NCI-H2081 (cell line): ENCODE results near the gene CAMK2B.
A peak's percentile ranks its signal among the peaks of the same experiment; 100 is the strongest.
"Not testable (repeated sequence)": the region's sequence is repeated elsewhere in the genome, so short reads cannot be mapped to it uniquely, and the experiment has no call there.

Experiments used
- DNase-seq, 2 experiments: peaks; one replicate each; lab custom pipeline; 2025; lab: John Stamatoyannopoulos, UW

The CAMK2B gene

DNA sequence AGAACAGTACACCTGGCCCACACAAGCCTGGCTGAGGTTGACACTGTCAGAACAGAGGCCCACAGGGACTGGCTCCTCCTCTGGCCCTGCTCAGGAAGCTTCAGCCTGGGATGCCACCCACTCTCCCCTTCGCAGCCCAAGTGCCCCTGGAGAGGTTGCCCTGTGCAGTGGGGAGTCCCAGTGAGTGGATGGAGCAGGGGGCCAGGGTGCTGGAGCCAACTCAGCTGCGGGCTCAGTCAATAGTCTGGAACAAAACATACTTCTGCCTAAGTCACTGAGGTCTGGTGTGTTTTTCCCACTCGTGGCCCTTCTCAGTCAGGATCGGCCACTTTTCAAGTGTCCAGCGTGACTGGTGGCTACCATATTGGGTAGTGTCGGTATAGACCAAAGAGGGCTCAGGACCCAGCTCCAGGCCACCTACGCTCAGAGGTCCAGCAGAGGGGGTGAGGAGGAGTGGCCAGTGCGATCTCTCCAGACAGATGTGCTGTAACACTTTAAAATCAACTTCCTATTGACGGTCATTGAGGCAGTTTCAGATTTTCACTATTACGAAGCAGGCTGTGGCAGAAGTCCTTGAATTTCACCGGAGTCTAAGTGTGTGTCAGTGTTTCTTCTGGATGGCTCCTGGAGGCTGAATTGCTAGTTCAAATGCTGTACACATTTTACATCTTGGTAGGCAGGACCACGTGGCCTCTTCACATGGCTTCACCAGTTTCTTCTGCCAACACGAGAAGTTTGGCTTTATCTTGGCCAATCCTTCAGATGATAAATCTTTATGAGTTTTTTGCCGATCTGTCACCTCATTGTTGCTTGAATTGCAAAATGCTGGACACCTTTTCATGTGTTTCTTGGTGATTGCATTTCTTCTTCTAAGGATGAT lies 135.2 kb downstream of the CAMK2B start:
- DNase-seq: no peak

DNA sequence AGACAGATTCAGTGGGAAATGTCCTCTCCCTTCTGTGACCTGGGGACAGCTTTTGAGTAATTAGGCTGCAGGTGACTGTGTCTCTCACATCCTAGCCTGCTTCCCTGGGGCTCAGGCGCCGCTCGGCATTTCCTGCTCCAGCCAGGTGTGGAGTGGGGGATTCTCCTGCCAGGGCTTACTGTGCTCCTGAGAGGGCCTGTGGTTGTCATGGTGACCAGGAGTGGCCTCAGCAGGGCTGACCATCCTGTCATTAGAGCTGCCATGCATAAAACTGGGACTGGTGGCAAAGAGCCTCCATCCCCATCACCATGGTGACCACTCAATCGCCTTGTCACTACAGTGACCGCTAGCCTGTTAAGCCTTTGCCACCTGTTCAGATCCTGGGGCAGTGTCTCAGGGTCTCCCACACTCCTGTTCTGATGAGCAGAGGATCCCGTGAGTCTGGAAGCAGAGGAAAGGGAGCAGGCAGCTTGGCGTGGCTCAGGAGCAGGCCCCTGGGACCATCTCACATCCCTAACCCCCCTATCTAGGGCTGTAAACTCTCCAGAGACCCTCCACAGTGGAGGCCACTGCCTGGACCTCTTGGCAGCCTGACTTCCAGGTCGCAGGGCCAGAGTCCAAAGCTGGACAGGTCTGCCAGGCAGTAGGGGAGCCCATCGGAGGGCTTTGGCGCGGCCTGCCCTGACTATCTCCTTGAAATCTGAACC lies 136.0 kb downstream of the CAMK2B start, which contains the start of gene GCK:
Gene GCK (minus strand): TSS at position 154 of the 707 bp plus-strand sequence. CDS start 486 bp downstream, outside the sequence.
- peak; percentile 51 to 88 for DNase-seq

DNA sequence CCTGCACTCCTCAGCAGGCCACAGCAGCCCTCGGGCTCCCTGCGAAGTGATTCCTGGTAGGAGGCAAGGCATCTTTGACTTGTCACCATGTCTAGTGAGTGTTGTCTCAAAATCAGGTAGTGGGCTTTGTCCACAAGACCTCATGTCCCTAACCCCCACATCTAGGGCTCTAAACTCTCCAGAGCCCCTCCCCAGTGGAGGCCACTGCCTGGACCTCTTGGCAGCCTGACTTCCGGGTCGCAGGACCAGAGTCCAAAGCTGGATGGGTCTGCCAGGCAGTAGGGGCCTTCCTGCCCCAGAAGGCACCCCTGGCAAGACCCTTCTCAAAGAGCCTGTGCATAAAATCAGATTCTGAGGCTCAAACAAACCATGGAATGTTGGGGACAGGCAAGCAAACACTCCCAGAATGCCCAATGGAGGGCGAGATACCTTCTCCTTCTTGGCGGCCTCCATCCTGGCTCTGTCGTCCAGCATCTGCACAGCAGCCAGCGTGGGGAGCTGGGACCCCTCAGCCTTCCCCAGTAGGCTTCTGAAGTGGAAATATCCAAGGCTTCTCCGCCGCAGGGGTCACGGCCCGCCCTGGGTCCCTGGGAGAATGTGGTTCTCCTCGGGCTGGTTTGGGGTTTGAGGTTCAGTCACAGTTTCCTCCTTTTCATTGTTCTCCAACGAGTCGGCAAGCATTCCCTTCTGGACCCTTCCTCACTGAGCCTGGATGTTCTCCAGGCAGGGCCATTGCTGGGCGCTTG lies 136.7 kb downstream of the CAMK2B start:
- no peak for DNase-seq

DNA sequence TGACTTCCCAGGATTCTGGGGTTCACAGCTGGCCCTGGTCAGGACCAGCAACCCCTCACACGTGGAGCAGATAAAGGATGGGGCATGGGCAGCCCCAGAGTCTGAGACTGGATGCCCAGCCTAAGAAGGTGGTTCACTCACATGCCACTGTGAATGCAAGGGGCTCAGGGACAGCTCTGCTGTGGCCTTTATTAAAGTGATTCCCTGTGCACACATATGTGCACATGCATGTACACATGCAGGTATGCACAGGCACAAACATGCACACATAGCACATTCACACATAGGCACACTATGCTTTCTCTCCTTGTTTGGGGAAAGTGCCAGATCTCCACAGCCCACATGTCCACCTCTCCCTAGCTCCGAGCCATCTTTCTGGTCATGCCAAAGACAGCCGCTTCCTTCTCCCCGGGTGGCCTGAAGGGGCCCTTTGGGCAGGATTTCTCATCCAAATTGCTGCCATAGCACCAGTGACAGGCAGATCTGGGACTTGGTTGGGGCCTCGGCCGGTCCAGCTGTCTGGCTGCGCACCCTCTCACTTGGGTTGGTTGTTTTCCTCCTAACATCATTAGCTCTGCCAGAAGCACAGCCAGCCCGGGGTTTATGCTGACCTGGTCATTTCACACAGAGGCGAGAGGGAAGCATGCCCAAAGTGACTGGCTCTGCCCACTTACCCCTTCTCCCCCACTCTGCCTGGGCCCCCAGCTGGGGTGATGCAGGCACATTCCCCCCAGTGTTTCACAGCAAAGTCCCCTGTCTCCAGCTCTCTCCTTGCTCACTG lies 137.6 kb downstream of the CAMK2B start:
- DNase-seq: no peak

DNA sequence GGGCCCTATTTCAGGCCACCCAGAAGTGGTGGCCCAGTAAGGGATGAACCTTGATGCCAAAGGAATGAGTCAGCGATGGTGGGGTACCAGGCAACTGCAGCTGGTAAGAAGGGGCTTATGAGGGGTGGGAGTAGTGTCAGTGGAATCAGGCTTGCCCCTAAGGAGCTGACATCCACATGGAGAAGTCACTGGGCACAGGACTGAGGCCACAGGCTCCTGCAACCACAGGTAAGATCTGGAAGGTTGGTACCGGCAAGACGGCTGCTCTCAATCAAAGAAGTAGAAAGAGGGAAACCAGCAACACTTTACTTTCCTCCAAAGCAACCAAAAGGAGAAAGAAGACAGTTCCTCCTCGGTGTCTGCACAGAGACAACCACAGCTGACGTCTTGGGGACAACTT lies 138.7 kb downstream of the CAMK2B start:
- DNase-seq: no peak

DNA sequence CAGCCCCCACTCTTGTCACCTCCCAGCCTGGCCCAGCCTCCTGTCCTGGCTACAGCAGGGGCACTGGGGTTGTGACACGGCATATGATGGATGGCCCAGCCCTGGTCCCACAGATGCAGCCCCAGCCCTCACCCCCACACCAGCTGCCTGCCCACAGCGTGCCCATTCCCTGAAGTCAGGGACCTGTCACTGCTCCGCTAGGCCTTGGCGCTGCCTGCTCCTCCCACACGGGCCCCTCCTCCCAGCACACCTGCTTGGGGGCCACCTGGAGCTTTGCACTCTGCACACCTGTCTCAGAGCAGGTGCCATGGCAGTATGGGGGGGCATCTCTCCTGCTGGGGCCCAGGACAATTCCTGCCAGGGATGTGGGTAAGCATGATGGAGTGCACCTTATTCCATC lies 139.7 kb downstream of the CAMK2B start:
- DNase-seq: peak in 1 of 2 experiments; percentile 68

DNA sequence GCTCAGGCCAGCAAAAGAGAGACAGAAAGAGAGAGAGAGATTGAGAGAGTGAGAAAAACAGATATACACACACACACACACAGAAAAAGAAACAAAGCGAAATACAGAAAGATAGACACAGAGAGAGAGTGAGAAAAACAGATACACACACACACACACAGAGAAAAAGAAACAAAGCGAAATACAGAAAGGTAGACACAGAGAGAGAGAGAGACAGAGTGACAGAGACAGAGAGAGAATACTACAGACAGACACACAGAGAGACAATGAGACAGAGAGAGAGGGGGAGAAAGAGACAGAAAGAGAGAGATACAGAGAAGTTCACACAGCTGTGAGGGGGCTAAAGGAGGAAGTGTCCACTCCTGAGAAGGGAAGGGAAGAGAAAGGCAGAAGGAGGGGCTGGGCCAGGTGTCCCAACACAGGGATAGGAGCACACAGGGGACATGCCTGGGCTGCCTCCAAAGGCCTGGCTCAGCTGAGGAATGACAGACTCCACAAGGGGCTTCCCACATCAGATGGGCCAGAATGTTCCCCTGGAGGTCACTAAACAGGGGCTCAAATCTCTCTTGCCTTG lies 140.4 kb downstream of the CAMK2B start:
- no peak for DNase-seq

DNA sequence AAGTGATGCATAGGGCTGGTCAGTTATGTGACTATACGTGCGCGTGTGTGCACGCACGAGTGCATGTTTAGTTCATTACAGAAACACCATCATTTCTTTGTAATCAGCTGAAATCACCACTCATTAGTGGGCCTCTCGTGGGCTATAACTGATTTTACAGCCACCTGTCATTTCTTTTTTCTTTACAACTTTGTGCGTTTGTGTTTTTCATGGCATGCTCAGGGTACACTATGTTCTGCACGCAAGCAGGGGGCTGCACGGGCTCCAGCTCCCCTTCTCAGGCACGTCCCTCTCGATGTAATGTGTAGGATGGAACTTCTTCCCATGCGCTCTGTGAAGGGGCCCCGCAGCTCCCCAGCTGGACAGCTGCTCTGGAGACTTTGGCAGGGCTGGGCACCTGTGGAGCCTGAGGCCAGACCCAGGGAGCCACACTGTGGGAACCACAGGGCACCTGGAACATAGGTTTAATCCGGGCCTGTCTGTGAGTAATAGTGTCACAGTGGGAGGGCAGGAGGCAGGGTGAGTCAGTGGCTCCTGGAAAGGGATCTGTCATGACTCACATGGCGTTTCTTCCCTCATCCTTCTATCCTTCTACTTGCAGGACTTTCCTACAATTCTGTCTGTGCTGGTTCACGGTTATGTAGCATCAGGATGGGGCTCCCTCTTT lies 141.1 kb downstream of the CAMK2B start:
- DNase-seq: peak; percentile 40 to 78

DNA sequence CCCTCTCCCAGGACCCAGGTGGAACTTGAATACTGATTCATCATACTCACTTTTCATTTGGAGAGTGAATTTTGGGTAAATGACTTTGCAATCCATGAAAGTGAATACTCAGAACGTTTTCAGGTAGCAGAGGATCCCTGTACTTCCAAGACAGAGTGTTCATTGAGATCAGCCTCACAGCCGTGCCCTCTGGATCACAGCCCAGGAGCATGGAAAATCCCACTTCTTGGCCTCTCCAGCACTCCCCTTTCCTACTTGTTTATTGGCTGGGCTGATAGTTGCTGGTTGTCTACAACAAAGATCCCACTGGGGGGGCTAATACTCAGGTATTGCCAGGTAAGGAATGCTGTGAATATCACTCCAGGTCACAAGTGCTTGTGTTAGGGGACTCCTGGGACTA lies 142.0 kb downstream of the CAMK2B start:
- DNase-seq: no peak

DNA sequence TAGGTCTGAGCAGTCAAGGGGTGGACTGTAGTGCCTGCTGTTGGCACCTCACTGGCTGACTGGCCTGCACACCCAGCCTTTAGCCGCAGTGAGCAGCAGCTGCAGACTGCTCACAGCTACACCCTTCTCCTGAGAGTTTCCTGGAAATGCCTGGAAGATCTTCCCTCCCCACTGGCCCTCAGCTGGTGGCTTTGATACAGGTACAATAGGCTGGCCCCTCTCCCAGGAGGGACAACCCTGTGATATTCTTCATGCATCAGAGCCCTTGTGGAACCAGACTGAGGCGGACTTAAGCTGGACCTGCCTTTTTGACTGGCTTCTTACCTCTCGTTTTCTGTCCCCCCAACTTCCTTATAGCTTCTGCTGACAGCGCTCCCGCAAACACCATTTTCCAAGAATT lies 142.6 kb downstream of the CAMK2B start:
- DNase-seq: no peak

DNA sequence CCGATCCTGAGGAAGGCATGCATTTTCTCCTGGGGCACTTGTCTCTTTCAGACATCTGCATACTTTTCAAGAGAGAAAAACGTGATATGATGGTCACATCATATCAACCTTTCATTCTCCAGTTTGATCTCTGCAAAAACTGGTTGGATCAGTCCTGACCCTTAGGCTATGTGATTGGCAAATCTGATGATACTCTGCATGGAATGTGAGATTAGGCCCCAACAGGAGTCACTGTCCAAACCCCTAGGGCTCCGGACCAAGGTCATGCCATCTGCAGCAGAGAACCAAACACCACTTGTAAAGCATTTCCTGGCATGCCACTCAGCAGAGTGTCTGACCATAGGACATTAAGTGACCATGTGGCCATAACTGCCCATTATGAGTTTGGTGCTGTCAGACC lies 144.8 kb downstream of the CAMK2B start:
- no peak for DNase-seq

DNA sequence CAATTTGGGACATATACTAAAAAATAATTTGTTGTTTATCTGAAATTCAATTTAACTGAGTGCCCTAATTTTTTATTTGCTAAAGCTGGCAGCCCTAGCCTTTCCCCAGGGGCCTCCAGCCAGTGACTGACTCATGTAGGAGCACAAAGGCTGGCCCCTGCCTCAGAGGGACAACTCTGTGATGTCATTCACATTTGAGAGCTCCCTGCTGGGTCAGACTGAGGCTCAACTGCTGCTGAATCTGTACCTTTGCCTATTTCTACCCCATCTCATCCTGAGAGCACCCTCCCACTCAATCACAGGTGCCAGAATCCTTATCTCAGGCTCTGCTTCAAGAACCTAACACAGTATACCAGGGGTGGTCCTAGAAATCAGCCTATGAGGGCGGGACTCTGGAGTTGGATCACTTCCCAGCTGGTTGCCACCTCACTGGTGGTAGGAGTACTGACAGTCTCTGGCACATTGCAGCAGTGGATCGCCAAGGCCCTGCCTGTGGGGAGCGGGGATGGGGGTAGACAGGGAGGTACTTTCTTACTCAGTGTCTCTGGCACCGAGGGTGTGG lies 147.7 kb downstream of the CAMK2B start:
- no peak for DNase-seq

DNA sequence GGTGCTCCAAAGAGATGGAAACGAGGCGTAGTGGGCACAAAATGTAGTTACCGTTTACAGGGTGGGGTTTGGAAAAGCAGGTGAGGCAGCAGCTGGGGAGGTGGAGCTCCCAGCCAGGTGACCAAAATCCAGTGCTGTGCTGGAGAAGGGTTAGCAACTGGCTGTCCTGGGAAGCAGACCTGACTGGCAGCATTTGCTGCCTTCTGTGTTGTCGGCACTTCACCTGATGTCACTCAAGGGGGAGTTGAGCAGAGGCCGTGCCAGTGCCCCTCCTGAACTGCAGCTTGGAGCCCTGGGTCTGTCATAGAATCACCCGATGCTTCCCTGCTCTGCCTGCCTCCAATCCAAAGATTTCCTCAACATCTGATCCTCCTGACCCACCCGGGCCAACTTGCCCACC lies 148.9 kb downstream of the CAMK2B start:
- no peak for DNase-seq

DNA sequence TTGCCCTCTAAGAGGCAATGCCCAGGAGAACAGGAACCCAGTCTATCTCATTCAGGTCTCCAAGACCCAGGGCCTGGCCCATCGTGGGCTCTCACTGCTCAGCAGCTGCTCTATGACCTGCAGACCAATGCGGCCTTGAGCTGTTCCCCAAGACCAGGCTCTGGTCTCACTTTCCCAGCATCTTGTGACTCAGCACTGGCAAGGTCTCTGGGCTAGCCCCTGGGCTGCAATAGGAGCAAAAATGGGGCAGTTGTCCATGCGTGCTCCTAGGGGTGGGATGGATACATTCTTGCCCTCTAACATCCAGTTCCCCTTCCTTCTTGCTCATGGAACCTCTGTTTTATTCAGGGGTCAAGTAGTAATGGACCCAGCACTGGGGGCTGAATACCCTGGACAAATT lies 149.7 kb downstream of the CAMK2B start:
- no peak for DNase-seq

DNA sequence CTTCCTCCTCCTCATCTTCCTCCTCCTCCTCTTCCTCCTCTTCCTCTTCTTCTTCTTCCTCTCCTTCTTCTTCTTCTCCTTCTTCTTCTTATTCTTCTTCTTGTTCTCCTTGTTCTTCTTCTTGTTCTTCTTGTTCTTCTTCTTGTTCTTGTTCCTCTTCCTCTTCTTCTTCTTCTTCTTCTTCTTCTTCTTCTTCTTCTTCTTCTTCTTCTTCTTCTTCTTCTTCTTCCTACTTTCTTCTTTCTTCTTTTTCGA lies 150.8 kb downstream of the CAMK2B start:
- not testable (repeated sequence) for DNase-seq

DNA sequence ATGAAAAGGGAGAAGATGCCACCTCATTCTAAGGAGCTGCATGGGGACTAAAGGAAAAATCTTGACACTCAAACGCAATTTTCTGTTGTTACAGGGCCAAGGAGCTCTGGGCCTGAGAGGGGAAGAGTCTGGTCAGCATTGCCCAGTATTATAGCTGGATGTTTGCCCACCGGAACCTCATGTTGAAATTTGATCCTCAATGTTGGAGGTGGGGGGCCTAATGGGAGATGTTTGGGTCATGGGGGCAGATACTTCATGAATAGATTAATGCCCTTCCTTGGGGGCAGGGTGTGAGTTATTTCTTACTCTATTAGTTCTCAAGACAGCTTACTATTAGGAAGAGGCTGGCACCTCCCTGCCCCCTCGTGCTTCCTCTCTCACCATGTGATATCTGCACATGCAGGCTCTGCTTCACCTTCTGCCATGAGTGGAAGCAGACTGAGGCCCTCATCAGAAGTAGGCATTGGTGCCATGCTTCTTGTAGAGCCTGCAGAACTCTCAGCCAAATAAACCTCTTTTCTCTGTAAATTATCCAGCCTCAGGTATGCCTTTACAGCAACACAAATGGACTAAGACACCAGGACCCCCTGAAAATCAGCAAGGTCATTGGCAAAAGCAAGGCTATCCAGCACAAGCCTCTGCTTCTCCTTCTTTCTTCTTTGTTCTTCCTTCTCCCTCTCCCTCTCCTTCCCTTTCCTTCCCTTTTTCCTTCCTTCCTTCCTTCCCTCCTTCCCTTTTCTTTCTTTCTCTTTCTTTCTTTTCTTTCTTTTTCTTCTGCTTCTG lies 151.3 kb downstream of the CAMK2B start:
- DNase-seq: no peak

DNA sequence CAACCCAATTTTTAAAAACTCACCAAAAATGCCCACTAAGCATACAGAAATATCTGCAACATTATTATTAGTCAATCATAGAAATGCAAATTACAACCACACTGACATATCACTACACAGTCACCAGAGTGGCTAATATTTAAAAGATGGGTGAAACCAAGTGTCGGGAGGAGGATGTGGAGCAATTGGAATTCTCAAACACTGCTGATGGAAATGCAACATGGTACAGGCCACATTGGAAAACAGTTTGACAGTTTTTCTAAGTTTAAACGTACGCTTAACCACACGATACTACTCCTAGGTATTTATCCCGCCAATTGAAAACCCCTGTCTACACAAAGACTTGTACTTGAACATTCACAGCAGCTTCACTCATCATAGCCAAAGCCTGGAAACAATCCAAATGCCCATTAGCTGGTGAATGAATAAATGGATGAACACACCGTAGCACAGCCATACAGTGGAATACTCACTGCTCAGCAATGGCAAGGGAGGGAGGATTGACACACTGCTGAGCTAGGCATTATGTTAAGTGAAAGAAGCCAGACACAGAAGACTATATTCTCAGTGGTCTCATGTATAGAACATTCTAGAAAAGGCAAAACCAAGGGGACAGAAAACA lies 152.5 kb downstream of the CAMK2B start:
- DNase-seq: peak; percentile 7 to 71

DNA sequence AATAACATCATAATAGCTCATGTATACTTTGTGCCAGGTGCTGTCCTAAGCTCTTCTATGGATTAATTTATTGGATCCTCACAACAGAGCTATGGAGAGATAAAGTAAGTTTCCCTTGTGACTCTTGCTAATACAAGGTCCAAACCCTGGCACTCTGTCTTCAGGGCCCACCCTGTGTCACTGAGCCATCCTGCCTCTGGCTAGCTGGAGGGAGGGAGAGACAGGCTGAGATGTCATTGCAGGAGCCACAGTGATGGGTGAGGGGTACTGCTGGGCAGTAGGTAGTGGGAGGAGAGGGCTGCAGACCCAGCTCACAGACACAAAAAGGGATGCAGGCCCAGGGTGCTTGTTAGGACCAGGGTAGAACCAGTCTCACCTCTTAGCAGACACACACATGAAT lies 153.0 kb downstream of the CAMK2B start:
- no peak for DNase-seq

DNA sequence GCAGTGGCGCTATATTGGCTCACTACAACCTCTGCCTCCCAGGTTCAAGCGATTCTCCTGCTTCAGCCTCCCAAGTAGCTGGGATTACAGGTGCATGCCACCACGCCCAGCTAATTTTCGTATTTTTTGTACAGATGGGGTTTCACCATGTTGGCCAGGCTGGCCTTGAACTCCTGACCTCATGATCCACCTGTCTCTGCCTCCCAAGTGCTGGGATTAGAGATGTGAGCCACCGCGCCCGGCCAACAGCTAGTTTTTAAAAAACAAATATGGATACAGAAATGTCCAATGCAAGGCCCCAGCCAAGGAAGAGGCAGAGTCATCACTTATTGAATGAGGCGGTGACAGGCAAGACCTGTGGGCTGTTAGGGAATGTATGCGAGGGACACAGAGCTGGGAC lies 153.5 kb downstream of the CAMK2B start:
- DNase-seq: not testable (repeated sequence)

DNA sequence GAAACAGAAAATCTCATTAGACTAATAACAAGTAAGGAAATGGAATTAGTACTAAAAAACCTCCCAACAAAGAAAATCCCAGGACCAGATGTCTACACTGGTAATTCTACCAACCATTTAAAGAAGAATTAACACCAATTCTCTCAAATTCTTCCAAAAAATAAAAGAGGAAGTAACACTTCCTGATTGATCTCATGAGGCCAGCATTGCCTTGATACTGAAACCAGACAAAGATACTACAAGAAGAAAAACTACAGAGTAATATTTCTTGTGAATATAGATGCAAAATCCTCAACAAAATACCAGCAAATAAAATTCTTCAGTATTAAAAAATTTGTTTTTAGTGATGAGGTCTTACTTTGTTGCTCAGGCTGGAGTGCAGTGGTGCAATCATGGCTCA lies 157.5 kb downstream of the CAMK2B start:
- DNase-seq: no peak
